Measurements from ENCODE around the gene CORO2A.
"Not testable (repeated sequence)": the region's sequence is repeated elsewhere in the genome, so short reads cannot be mapped to it uniquely, and the experiment has no call there.

GRCh38 chr9:98130060-98130459 is 62.4 kb downstream of the CORO2A start:
- not testable (repeated sequence) for TF ChIP-seq EZH2phosphoT487 (IDR thresholded peaks at IDR 0.05; ENCODE audit: borderline replicate concordance, low read depth); EP300 (IDR thresholded peaks at IDR 0.05; ENCODE audit: borderline replicate concordance in 1 of 2, low read depth in 1 of 2, low read length in 1 of 2)
